GM23338 (cell line): ENCODE data around the gene RBM42. TPM values are rescaled to one million over a fixed set of nuclear protein-coding genes. Genes with fewer than 3 reads are reported as not detected.

Experiments
- ATAC-seq: fragments of 200-7000 bp; cut with Tn5 transposase; 3 replicates; pipeline ENCODE4 v1.9.1; 2020
- DNase-seq: peaks from one replicate; pipeline ENCODE4 v3.0.0-alpha.2; 2015; ENCODE audit warnings: low spot score
- H2AFZ ChIP-seq: fragments of 200-600 bp; sonication (generic); 2 replicates; pipeline ENCODE4 v1.8.0; 2016; ENCODE audit warnings: antibody characterized with exemption, mild to moderate bottlenecking, moderate library complexity
- H3F3A ChIP-seq: fragments of 200-600 bp; sonication (generic); replicated peaks from 2 replicates; pipeline ENCODE4 v1.8.0; 2017; ENCODE audit warnings: antibody characterized with exemption, mixed run types, low read depth
- H3K27ac ChIP-seq: fragments of 200-600 bp; sonication (generic); 2 replicates; pipeline ENCODE4 v1.6.1; 2016; ENCODE audit warnings: low read depth
- H3K27me3 ChIP-seq: fragments of 200-600 bp; sonication (generic); 2 replicates; pipeline ENCODE4 v1.8.0; 2016; ENCODE audit warnings: mild to moderate bottlenecking, mixed run types, moderate library complexity; ENCODE audit not compliant: insufficient read depth
- H3K36me3 ChIP-seq: fragments of 200-600 bp; sonication (generic); 2 replicates; pipeline ENCODE4 v1.8.0; 2016; ENCODE audit warnings: mild to moderate bottlenecking; ENCODE audit not compliant: insufficient read depth
- H3K4me1 ChIP-seq: fragments of 200-600 bp; sonication (generic); 2 replicates; pipeline ENCODE4 v1.8.0; 2016; ENCODE audit warnings: mild to moderate bottlenecking, moderate library complexity; ENCODE audit not compliant: insufficient read depth
- H3K4me2 ChIP-seq: fragments of 200-600 bp; sonication (generic); 2 replicates; pipeline ENCODE4 v1.7.1; 2017; ENCODE audit warnings: mixed run types
- H3K4me3 ChIP-seq: fragments of 200-600 bp; sonication (generic); 2 replicates; pipeline ENCODE4 v1.6.1; 2016; ENCODE audit warnings: mixed run types
- H3K79me2 ChIP-seq: fragments of 200-600 bp; sonication (generic); replicated peaks from 2 replicates; pipeline ENCODE4 v1.8.0; 2017; ENCODE audit warnings: mild to moderate bottlenecking; ENCODE audit not compliant: insufficient read depth
- H3K9me2 ChIP-seq: fragments of 200-600 bp; sonication (generic); 2 replicates; pipeline ENCODE4 v1.8.0; 2017; ENCODE audit not compliant: insufficient read depth
- H4K20me1 ChIP-seq: fragments of 200-600 bp; sonication (generic); replicated peaks from 2 replicates; pipeline ENCODE4 v1.8.0; 2017; ENCODE audit warnings: mild to moderate bottlenecking; ENCODE audit not compliant: insufficient read depth
- H3K27ac Mint-ChIP-seq: 2 replicates; pipeline ENCODE4 v1.8.0; 2020; ENCODE audit warnings: inconsistent platforms, mild to moderate bottlenecking, moderate library complexity, mixed read lengths
- H3K27me3 Mint-ChIP-seq: 3 replicates; pipeline ENCODE4 v1.8.0; 2022; ENCODE audit warnings: low read depth, mild to moderate bottlenecking, moderate library complexity, mixed read lengths, inconsistent platforms; ENCODE audit not compliant: insufficient read depth, poor library complexity
- H3K36me3 Mint-ChIP-seq: 3 replicates; pipeline ENCODE4 v1.8.0; 2021; ENCODE audit warnings: low read depth, mild to moderate bottlenecking, inconsistent platforms, moderate library complexity, mixed read lengths
- H3K4me1 Mint-ChIP-seq: 3 replicates; pipeline ENCODE4 v1.8.0; 2020; ENCODE audit warnings: mild to moderate bottlenecking, inconsistent platforms, mixed read lengths
- H3K4me3 Mint-ChIP-seq: 3 replicates; pipeline ENCODE4 v1.8.0; 2021; ENCODE audit warnings: moderate library complexity, mild to moderate bottlenecking, inconsistent platforms, mixed read lengths
- H3K9me3 Mint-ChIP-seq: 3 replicates; pipeline ENCODE4 v1.8.0; 2020; ENCODE audit warnings: moderate library complexity, mild to moderate bottlenecking, inconsistent platforms, mixed read lengths
- CREB1 ChIP-seq: fragments of 250-450 bp; sonication (Bioruptor Pico); IDR thresholded peaks from 2 replicates; pipeline ENCODE4 v1.5.0; 2020; ENCODE audit warnings: low read depth, mild to moderate bottlenecking, moderate library complexity
- EZH2 ChIP-seq: fragments of 200-600 bp; sonication (generic); IDR thresholded peaks from one replicate; pipeline ENCODE4 v1.8.0; 2017; ENCODE audit warnings: antibody characterized with exemption, mild to moderate bottlenecking, low read depth; ENCODE audit not compliant: unreplicated experiment
- EZH2phosphoT487 ChIP-seq: fragments of 200-600 bp; sonication (generic); IDR thresholded peaks from one replicate; pipeline ENCODE4 v1.8.1; 2018; ENCODE audit warnings: antibody characterized with exemption; ENCODE audit not compliant: unreplicated experiment
- JUNB ChIP-seq: IDR thresholded peaks from one replicate; pipeline ENCODE4 v1.6.1; 2016; ENCODE audit warnings: antibody characterized with exemption; ENCODE audit not compliant: unreplicated experiment
- NANOG ChIP-seq: IDR thresholded peaks from 2 replicates; pipeline ENCODE4 v1.6.1; 2016; ENCODE audit warnings: antibody characterized with exemption, borderline replicate concordance
- POLR2AphosphoS5 ChIP-seq: IDR thresholded peaks from 2 replicates; pipeline ENCODE4 v1.6.1; 2016; ENCODE audit warnings: antibody characterized with exemption, low read depth
- STAT1 ChIP-seq: IDR thresholded peaks from one replicate; pipeline ENCODE4 v1.6.1; 2016; ENCODE audit warnings: antibody characterized with exemption; ENCODE audit not compliant: unreplicated experiment
- ZNF114 ChIP-seq: fragments of 250-450 bp; sonication (Bioruptor Pico); IDR thresholded peaks from 2 replicates; pipeline ENCODE4 v1.5.0; 2020; ENCODE audit warnings: mild to moderate bottlenecking, moderate library complexity
- ZNF331 ChIP-seq: fragments of 250-450 bp; sonication (Bioruptor Pico); IDR thresholded peaks from 2 replicates; pipeline ENCODE4 v1.5.0; 2020; ENCODE audit warnings: low read depth, mild to moderate bottlenecking, moderate library complexity
- polyA plus RNA-seq: library from polyadenylated mRNA; unstranded; fragments of >200 nt; fragmentation: Nextera tagmentation; extraction: Ambion mirVana; gene quantifications from 2 replicates; pipeline ENCODE4 v1.2.1, GENCODE V29; 2016
- total RNA-seq: library from RNA; depleted of rRNA; stranded (reverse); fragments of >200 nt; shearing (Covaris generic); gene quantifications from 2 replicates; pipeline ENCODE4 v1.2.3, GENCODE V29; 2014
- TF ChIP-seq, protein P1 (sequence below): fragments of 250-450 bp; sonication (Bioruptor Pico); IDR thresholded peaks from 2 replicates; pipeline ENCODE4 v1.5.0; 2020; ENCODE audit warnings: mild to moderate bottlenecking, moderate library complexity
- TF ChIP-seq, protein P2 (sequence below): IDR thresholded peaks from one replicate; pipeline ENCODE4 v1.6.1; 2018; ENCODE audit warnings: antibody characterized with exemption; ENCODE audit not compliant: unreplicated experiment
- TF ChIP-seq, protein P3 (sequence below), 2 experiments: fragments of 200-600 bp in 1 of 2; sonication (generic) in 1 of 2; conservative IDR thresholded peaks; 2 replicates each; pipeline versions ENCODE4 v1.5.1 to v1.6.1; 2016 to 2017; ENCODE audit warnings: antibody characterized with exemption in 2 of 2, low read depth in 2 of 2, mild to moderate bottlenecking in 2 of 2, moderate library complexity in 1 of 2
- TF ChIP-seq, protein P4 (sequence below): IDR thresholded peaks from 2 replicates; pipeline ENCODE4 v1.6.1; 2016; ENCODE audit warnings: antibody characterized with exemption

The RBM42 gene
- total and polyA plus RNA-seq, 2 experiments from 2014 or later: 74.7 to 82.9 TPM

DNA sequence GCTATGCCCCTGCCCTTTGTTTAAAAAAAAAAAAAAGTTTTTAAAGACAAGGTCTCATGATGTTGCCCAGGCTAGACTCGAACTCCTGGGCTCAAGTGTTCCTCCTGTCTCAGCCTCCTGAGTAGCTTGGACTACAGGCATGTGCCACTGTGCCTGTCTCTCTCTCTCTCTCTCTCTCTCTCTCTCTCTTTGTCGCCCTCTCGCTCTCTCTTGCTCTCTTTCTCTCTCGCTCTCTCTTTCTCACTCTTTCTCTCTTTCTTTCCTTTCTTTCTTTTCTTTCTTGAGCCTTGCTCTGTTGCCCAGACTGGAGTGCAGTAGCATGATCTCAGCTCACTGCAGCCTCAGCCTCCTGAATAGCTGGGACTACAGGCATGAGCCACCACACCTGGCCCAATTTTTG, 26.8 kb downstream of the RBM42 start (continued):
- TF ChIP-seq, protein P1, sequence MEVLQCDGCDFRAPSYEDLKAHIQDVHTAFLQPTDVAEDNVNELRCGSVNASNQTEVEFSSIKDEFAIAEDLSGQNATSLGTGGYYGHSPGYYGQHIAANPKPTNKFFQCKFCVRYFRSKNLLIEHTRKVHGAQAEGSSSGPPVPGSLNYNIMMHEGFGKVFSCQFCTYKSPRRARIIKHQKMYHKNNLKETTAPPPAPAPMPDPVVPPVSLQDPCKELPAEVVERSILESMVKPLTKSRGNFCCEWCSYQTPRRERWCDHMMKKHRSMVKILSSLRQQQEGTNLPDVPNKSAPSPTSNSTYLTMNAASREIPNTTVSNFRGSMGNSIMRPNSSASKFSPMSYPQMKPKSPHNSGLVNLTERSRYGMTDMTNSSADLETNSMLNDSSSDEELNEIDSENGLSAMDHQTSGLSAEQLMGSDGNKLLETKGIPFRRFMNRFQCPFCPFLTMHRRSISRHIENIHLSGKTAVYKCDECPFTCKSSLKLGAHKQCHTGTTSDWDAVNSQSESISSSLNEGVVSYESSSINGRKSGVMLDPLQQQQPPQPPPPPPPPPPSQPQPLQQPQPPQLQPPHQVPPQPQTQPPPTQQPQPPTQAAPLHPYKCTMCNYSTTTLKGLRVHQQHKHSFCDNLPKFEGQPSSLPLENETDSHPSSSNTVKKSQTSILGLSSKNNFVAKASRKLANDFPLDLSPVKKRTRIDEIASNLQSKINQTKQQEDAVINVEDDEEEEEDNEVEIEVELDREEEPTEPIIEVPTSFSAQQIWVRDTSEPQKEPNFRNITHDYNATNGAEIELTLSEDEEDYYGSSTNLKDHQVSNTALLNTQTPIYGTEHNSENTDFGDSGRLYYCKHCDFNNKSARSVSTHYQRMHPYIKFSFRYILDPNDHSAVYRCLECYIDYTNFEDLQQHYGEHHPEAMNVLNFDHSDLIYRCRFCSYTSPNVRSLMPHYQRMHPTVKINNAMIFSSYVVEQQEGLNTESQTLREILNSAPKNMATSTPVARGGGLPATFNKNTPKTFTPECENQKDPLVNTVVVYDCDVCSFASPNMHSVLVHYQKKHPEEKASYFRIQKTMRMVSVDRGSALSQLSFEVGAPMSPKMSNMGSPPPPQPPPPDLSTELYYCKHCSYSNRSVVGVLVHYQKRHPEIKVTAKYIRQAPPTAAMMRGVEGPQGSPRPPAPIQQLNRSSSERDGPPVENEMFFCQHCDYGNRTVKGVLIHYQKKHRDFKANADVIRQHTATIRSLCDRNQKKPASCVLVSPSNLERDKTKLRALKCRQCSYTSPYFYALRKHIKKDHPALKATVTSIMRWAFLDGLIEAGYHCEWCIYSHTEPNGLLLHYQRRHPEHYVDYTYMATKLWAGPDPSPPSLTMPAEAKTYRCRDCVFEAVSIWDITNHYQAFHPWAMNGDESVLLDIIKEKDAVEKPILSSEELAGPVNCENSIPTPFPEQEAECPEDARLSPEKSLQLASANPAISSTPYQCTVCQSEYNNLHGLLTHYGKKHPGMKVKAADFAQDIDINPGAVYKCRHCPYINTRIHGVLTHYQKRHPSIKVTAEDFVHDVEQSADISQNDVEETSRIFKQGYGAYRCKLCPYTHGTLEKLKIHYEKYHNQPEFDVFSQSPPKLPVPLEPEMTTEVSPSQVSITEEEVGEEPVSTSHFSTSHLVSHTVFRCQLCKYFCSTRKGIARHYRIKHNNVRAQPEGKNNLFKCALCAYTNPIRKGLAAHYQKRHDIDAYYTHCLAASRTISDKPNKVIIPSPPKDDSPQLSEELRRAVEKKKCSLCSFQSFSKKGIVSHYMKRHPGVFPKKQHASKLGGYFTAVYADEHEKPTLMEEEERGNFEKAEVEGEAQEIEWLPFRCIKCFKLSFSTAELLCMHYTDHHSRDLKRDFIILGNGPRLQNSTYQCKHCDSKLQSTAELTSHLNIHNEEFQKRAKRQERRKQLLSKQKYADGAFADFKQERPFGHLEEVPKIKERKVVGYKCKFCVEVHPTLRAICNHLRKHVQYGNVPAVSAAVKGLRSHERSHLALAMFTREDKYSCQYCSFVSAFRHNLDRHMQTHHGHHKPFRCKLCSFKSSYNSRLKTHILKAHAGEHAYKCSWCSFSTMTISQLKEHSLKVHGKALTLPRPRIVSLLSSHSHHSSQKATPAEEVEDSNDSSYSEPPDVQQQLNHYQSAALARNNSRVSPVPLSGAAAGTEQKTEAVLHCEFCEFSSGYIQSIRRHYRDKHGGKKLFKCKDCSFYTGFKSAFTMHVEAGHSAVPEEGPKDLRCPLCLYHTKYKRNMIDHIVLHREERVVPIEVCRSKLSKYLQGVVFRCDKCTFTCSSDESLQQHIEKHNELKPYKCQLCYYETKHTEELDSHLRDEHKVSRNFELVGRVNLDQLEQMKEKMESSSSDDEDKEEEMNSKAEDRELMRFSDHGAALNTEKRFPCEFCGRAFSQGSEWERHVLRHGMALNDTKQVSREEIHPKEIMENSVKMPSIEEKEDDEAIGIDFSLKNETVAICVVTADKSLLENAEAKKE (CRISPR knock-in tag): no peak
- TF ChIP-seq ZNF114 (CRISPR knock-in tag) (no peak), EZH2 (no peak)

DNA sequence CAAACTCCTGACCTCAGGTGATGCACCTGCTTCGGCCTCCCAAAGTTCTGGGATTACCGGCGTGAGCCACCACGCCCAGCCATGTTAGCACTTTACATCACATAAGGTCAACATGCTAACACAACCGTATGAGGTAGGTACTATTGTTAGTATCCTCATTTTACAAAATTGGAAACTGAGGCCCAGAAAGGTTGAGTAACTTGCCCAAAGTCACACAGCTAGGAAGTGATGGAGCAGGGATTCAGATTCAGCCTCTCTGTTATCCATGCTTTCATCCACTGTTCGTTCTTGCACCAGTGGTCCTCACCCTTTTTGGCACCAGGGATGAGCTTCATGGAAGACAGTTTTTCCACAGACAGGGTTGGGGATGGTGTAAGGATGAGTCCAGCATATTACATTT, 27.9 kb downstream of the RBM42 start:
- Histone ChIP-seq H2AFZ (no peak overlapping the region), H3K36me3 (peaks cover 40% of the 10 kb centered on the region), H3K27ac (no peak overlapping the region), H3K4me2 (no peak overlapping the region), H3K4me3 (no peak overlapping the region), H4K20me1 (peaks cover 7% of the 10 kb centered on the region), H3K4me1 (no peaks in the 10 kb centered on the region), H3F3A (no peaks in the 10 kb centered on the region), H3K9me2 (no peaks in the 10 kb centered on the region), H3K27me3 (no peaks in the 10 kb centered on the region), H3K79me2 (no peaks in the 10 kb centered on the region; the same call in 1 of the 2 replicates)
- H3K27me3 Mint-ChIP-seq: peaks cover 3% of the 10 kb centered on the region
- no peaks in the 10 kb centered on the region for H3K4me1 Mint-ChIP-seq
- no peak overlapping the region for H3K27ac Mint-ChIP-seq
- no peaks in the 10 kb centered on the region for H3K9me3 Mint-ChIP-seq
- ATAC-seq (no peak), DNase-seq (no peak)
- H3K36me3 Mint-ChIP-seq: peaks cover 67% of the 10 kb centered on the region
- H3K4me3 Mint-ChIP-seq: no peak overlapping the region
- TF ChIP-seq EZH2phosphoT487: no peak
- TF ChIP-seq, protein P2, sequence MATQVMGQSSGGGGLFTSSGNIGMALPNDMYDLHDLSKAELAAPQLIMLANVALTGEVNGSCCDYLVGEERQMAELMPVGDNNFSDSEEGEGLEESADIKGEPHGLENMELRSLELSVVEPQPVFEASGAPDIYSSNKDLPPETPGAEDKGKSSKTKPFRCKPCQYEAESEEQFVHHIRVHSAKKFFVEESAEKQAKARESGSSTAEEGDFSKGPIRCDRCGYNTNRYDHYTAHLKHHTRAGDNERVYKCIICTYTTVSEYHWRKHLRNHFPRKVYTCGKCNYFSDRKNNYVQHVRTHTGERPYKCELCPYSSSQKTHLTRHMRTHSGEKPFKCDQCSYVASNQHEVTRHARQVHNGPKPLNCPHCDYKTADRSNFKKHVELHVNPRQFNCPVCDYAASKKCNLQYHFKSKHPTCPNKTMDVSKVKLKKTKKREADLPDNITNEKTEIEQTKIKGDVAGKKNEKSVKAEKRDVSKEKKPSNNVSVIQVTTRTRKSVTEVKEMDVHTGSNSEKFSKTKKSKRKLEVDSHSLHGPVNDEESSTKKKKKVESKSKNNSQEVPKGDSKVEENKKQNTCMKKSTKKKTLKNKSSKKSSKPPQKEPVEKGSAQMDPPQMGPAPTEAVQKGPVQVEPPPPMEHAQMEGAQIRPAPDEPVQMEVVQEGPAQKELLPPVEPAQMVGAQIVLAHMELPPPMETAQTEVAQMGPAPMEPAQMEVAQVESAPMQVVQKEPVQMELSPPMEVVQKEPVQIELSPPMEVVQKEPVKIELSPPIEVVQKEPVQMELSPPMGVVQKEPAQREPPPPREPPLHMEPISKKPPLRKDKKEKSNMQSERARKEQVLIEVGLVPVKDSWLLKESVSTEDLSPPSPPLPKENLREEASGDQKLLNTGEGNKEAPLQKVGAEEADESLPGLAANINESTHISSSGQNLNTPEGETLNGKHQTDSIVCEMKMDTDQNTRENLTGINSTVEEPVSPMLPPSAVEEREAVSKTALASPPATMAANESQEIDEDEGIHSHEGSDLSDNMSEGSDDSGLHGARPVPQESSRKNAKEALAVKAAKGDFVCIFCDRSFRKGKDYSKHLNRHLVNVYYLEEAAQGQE: no peak
- no peak for TF ChIP-seq EZH2
- no peak for TF ChIP-seq ZNF114 (CRISPR knock-in tag)
- TF ChIP-seq, protein P3, sequence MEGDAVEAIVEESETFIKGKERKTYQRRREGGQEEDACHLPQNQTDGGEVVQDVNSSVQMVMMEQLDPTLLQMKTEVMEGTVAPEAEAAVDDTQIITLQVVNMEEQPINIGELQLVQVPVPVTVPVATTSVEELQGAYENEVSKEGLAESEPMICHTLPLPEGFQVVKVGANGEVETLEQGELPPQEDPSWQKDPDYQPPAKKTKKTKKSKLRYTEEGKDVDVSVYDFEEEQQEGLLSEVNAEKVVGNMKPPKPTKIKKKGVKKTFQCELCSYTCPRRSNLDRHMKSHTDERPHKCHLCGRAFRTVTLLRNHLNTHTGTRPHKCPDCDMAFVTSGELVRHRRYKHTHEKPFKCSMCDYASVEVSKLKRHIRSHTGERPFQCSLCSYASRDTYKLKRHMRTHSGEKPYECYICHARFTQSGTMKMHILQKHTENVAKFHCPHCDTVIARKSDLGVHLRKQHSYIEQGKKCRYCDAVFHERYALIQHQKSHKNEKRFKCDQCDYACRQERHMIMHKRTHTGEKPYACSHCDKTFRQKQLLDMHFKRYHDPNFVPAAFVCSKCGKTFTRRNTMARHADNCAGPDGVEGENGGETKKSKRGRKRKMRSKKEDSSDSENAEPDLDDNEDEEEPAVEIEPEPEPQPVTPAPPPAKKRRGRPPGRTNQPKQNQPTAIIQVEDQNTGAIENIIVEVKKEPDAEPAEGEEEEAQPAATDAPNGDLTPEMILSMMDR (conservative IDR thresholded peaks at IDR 0.05; ENCODE audit: low read depth in 2 of 2): no peak
- no peak for TF ChIP-seq POLR2AphosphoS5
- no peak for TF ChIP-seq ZNF331 (CRISPR knock-in tag)
- TF ChIP-seq CREB1: no peak
- no peak for TF ChIP-seq NANOG
- no peak for TF ChIP-seq JUNB
- no peak for TF ChIP-seq STAT1
- TF ChIP-seq, protein P4, sequence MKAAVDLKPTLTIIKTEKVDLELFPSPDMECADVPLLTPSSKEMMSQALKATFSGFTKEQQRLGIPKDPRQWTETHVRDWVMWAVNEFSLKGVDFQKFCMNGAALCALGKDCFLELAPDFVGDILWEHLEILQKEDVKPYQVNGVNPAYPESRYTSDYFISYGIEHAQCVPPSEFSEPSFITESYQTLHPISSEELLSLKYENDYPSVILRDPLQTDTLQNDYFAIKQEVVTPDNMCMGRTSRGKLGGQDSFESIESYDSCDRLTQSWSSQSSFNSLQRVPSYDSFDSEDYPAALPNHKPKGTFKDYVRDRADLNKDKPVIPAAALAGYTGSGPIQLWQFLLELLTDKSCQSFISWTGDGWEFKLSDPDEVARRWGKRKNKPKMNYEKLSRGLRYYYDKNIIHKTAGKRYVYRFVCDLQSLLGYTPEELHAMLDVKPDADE: no peak
